ENCODE results near the gene ACOT4.

The ACOT4 gene

DNA sequence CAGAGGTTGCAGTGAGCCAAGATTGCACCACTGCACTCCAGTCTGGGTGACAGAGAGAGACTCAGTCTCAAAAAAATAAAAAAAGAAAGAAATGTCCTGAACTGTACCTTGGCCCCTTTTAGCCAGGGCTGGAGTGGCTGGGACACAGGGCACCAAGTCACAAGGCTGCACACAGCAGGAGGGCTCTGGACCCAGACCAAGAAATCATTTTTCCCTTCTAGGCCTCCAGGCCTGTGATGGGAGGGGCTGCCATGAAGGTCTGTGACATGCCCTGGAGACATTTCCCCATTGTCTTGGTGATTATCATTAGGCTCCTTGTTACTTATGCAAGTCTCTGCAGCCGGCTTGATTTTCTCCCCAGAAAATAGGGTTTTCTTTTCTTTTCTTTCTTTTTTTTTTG, 15.6 kb downstream of the ACOT4 start:
- DNase-seq (ENCODE audit: low read depth) = no peak
- no peak overlapping the region for H3K4me3 ChIP-seq (ENCODE audit: low read depth, low read length)
- TF ChIP-seq, protein P1, sequence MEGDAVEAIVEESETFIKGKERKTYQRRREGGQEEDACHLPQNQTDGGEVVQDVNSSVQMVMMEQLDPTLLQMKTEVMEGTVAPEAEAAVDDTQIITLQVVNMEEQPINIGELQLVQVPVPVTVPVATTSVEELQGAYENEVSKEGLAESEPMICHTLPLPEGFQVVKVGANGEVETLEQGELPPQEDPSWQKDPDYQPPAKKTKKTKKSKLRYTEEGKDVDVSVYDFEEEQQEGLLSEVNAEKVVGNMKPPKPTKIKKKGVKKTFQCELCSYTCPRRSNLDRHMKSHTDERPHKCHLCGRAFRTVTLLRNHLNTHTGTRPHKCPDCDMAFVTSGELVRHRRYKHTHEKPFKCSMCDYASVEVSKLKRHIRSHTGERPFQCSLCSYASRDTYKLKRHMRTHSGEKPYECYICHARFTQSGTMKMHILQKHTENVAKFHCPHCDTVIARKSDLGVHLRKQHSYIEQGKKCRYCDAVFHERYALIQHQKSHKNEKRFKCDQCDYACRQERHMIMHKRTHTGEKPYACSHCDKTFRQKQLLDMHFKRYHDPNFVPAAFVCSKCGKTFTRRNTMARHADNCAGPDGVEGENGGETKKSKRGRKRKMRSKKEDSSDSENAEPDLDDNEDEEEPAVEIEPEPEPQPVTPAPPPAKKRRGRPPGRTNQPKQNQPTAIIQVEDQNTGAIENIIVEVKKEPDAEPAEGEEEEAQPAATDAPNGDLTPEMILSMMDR (IDR thresholded peaks at IDR 0.05; ENCODE audit: insufficient read depth, low read depth, low read length, missing control alignments) = no peak

DNA sequence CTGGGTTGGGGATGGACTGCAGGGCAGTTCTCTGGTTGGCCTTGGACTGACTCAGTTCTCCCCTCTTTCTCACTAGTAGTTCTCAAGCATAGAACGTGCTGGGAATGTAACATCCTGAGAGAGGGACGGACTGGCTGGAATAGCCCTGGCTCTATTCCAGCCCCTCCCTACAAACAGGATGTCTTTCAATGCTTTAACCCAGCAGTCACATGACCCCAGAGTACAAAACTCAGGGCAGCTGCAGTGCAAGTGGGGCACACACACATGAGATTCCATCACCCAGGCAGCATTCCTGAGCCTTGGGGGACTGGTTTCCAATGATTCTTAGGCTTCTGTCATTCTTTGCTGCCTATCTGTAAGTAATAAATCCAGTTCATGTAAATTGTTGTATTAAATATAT, 19.0 kb downstream of the ACOT4 start:
- H3K4me3 ChIP-seq (ENCODE audit: low read depth, low read length) = no peak overlapping the region
- no peak for DNase-seq (ENCODE audit: low read depth)
- TF ChIP-seq, protein P1 (IDR thresholded peaks at IDR 0.05; ENCODE audit: insufficient read depth, low read depth, low read length, missing control alignments) = no peak

DNA sequence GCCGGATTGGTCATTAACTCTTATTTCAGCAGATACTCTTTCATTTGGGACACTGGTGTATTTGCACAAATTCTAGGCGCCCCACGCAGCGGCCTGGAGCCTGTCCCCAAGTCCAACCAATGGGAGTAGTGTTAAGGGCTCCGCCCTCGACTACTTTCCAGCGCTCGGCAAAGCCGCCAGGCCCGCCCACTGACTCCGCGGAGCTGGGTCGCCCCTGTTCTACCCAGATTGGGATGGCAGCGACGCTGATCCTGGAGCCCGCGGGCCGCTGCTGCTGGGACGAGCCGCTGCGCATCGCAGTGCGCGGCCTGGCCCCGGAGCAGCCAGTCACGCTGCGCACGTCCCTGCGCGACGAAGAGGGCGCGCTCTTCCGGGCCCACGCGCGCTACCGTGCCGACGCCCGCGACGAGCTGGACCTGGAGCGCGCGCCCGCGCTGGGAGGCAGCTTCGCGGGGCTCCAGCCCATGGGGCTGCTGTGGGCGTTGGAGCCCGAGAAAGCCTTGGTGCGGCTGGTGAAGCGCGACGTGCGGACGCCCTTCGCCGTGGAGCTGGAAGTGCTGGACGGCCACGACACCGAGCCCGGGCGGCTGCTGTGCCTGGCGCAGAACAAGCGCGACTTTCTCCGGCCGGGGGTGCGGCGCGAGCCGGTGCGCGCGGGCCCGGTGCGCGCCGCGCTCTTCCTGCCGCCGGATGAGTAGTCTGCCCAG, 20.8 kb downstream of the ACOT4 start, which contains the start of gene ACOT6:
ACOT6 (plus strand) TSS at position 179 of the 707 bp plus-strand sequence; CDS start at position 234, 55 bp downstream.
- DNase-seq (ENCODE audit: low read depth) = peak; percentile 72
- H3K4me3 ChIP-seq (ENCODE audit: low read depth, low read length) = peak within 1 kb of the TSS; percentile 56
- TF ChIP-seq, protein P1 (IDR thresholded peaks at IDR 0.05; ENCODE audit: insufficient read depth, low read depth, low read length, missing control alignments) = no peak

DNA sequence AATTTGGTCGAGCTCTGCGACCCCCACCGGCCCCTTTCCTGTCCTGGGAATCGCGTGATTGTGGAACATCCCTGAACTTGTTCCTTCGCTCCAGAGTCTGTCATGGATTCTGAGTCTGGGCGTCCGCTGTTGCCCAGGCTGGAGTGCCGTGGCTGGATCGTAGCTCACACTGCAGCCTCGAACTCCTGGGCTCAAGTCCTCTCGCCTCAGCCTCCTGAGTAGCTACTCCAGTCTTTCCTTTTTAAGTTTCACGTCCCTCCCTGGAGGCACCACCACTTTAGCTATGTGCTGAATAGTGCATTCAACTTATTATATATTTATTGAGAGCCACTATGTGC, 21.3 kb downstream of the ACOT4 start:
- no peak for DNase-seq (ENCODE audit: low read depth)
- H3K4me3 ChIP-seq (ENCODE audit: low read depth, low read length) = peak overlapping the region; percentile 56

DNA sequence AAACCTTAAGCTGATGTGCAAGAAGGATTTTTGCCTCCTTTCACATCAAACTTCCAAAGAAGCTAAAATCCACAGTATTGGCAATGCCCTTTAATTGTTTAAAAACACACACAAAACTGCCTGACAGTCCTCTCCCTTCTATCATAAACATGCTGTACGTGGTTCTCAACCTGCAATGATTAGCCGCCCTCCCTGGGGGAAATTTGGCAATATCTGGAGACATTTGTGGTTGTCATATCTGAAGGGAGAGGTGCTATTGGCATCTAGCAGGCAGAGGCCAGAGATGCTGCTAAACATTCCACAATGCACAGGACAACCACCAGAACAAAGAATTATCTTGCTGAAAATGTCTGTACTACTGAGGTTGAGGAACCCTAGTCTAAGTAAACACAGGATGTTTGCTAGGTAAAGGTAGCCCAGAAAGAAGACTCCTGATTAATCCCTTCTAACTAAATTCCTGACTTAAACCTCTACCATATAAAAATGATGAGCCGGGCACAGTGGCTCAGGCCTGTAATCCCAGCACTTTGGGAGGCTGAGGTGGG, 21.8 kb downstream of the ACOT4 start:
- DNase-seq (ENCODE audit: low read depth) = no peak
- TF ChIP-seq, protein P1 (IDR thresholded peaks at IDR 0.05; ENCODE audit: insufficient read depth, low read depth, low read length, missing control alignments) = no peak
- no peak overlapping the region for H3K4me3 ChIP-seq (ENCODE audit: low read depth, low read length)

More for the DNA sequence above, 21.3 kb downstream of the ACOT4 start:
- TF ChIP-seq, protein P1 (IDR thresholded peaks at IDR 0.05; ENCODE audit: insufficient read depth, low read depth, low read length, missing control alignments) = no peak

DNA sequence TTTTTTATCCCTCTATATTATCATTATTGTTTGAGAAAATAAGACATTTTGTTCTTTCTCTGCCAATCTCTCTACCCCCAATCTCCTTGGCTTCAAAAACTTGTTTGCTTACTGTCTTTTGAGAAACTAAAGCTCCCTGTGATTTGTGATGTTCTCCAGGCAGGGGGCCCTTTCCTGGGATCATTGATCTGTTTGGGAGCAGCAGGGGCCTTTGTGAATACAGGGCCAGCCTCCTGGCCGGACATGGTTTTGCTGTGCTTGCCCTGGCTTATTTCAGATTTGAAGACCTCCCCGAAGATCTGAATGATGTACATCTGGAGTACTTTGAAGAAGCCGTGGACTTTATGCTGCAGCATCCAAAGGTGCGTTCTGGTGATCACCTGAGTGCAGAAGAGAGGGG, 25.2 kb downstream of the ACOT4 start:
- no peak for DNase-seq (ENCODE audit: low read depth)
- TF ChIP-seq, protein P1 (IDR thresholded peaks at IDR 0.05; ENCODE audit: insufficient read depth, low read depth, low read length, missing control alignments) = no peak
- H3K4me3 ChIP-seq (ENCODE audit: low read depth, low read length) = no peak overlapping the region

DNA sequence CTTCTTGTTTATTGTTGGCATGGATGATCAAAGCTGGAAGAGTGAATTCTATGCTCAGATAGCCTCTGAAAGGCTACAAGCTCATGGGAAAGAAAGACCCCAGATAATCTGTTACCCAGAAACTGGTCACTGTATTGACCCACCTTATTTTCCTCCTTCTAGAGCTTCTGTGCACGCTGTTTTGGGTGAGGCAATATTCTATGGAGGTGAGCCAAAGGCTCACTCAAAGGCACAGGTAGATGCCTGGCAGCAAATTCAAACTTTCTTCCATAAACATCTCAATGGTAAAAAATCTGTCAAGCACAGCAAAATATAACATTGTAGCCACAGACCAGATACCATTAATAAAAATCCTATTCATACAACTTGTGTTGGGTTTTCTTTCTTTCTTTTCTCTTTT, 27.9 kb downstream of the ACOT4 start:
- DNase-seq (ENCODE audit: low read depth) = no peak
- TF ChIP-seq, protein P1 (IDR thresholded peaks at IDR 0.05; ENCODE audit: insufficient read depth, low read depth, low read length, missing control alignments) = no peak
- H3K4me3 ChIP-seq (ENCODE audit: low read depth, low read length) = no peak overlapping the region

Measured in GM12865 (cell line).